ENCODE measurements around the gene LTBP3. TPM values are rescaled to one million over a fixed set of nuclear protein-coding genes. Genes with fewer than 3 reads are reported as not detected.
A peak's percentile ranks its signal among the peaks of the same experiment; 100 is the strongest.

The LTBP3 gene
- total RNA-seq, 1 experiment from 2014 or later = 248 TPM

GRCh38 chr11:65551572-65552387 lies 6.4 kb downstream of the LTBP3 start:
- intact Hi-C loops (cut with micrococcal nuclease) = no loop called here
- TF ChIP-seq EZH2 (IDR thresholded peaks at IDR 0.05) = no peak
- TF ChIP-seq, protein P1, sequence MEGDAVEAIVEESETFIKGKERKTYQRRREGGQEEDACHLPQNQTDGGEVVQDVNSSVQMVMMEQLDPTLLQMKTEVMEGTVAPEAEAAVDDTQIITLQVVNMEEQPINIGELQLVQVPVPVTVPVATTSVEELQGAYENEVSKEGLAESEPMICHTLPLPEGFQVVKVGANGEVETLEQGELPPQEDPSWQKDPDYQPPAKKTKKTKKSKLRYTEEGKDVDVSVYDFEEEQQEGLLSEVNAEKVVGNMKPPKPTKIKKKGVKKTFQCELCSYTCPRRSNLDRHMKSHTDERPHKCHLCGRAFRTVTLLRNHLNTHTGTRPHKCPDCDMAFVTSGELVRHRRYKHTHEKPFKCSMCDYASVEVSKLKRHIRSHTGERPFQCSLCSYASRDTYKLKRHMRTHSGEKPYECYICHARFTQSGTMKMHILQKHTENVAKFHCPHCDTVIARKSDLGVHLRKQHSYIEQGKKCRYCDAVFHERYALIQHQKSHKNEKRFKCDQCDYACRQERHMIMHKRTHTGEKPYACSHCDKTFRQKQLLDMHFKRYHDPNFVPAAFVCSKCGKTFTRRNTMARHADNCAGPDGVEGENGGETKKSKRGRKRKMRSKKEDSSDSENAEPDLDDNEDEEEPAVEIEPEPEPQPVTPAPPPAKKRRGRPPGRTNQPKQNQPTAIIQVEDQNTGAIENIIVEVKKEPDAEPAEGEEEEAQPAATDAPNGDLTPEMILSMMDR (IDR thresholded peaks at IDR 0.05 in 2 of 3, conservative IDR thresholded peaks at IDR 0.05 in 1 of 3; ENCODE audit: borderline replicate concordance in 1 of 3, insufficient read depth in 1 of 3, low read depth in 2 of 3, low read length in 2 of 3) = peak in 2 of 3 experiments; percentile 72 to 83; a peak in 4 of 6 replicates
- 0 out of 2 replicates have a peak, but pooled peaks have one; percentile 12 for TF ChIP-seq POLR2AphosphoS5 (IDR thresholded peaks at IDR 0.05; ENCODE audit: low read depth, low read length)
- TF ChIP-seq ZNF274 (IDR thresholded peaks at IDR 0.05; ENCODE audit: low read depth, low read length) = no peak
- no peak for TF ChIP-seq CBX3 (IDR thresholded peaks at IDR 0.05; ENCODE audit: low read depth)
- CTCF ChIA-PET = interaction anchor here (0.7 to 3.7 kb wide), 6 partner anchors 9 to 44 kb away, joined by 3 to 25 read pairs (median 4); partner anchors contain the start of gene ZNRD2
- H3K9me2 ChIP-seq (ENCODE audit: insufficient read depth) = no peaks in the 10 kb centered on the region
- H4K20me1 ChIP-seq (ENCODE audit: insufficient read depth) = no peaks in the 10 kb centered on the region
- H3K9me3 ChIP-seq (ENCODE audit: control insufficient read depth in 1 of 2, insufficient read depth in 1 of 2, low read depth in 1 of 2, low read length in 2 of 2) = no peaks in the 10 kb centered on the region
- peaks cover 58 to 65% of the 10 kb centered on the region in 2 experiments for H3K4me1 ChIP-seq (ENCODE audit: control insufficient read depth in 1 of 2, insufficient read depth in 2 of 2, low read length in 2 of 2)
- no peak overlapping the region for H2AFZ ChIP-seq (ENCODE audit: low read depth, low read length, poor library complexity, severe bottlenecking)
- peak overlapping the region; percentile 78 for H3K4me2 ChIP-seq (ENCODE audit: low read length)
- peak overlapping the region; percentile 70 for H3K27ac ChIP-seq (ENCODE audit: low read depth, low read length)
- BruUV-seq (replicated peaks) = no TSS peak
- RAD21 ChIA-PET (ENCODE audit: low non-redundant PET in 1 of 2, low total read pairs in 2 of 2, uncharacterized antibody in 2 of 2, unreplicated experiment in 2 of 2) = interaction anchor here in 1 of 2 experiments (0.6 to 1.5 kb wide), 2 partner anchors 9 to 12 kb away, joined by 3 to 5 read pairs; no protein-coding TSS in a partner anchor
- peak; percentile 64 for DNase-seq (ENCODE audit: low read depth, low spot score)
- POLR2A ChIA-PET = interaction anchor here (0.8 to 2.0 kb wide), 8 partner anchors 9 to 219 kb away, joined by 3 to 7 read pairs (median 4); partner anchors contain the start of genes DPF2, NEAT1 and ZNRD2
- H3K4me3 ChIP-seq (replicated peaks in 1 of 2; ENCODE audit: low read depth in 1 of 2, low read length in 2 of 2) = peak overlapping the region; percentile 34 to 50
- peaks cover 20% of the 10 kb centered on the region for H3K79me2 ChIP-seq (ENCODE audit: insufficient read depth, low read length)
- H3K9ac ChIP-seq (ENCODE audit: low read length) = peak overlapping the region; percentile 40
- no peaks in the 10 kb centered on the region for H3K27me3 ChIP-seq (ENCODE audit: insufficient read depth, low read length)
- peaks cover 5 to 12% of the 10 kb centered on the region in 2 experiments for H3K36me3 ChIP-seq (ENCODE audit: control insufficient read depth in 1 of 2, insufficient read depth in 2 of 2, low read length in 2 of 2)
- ATAC-seq = peak; percentile 43

Measured in HCT116 (cell line).